ENCODE data around the gene WWTR1.
A peak's percentile ranks its signal among the peaks of the same experiment; 100 is the strongest.

The WWTR1 gene

DNA sequence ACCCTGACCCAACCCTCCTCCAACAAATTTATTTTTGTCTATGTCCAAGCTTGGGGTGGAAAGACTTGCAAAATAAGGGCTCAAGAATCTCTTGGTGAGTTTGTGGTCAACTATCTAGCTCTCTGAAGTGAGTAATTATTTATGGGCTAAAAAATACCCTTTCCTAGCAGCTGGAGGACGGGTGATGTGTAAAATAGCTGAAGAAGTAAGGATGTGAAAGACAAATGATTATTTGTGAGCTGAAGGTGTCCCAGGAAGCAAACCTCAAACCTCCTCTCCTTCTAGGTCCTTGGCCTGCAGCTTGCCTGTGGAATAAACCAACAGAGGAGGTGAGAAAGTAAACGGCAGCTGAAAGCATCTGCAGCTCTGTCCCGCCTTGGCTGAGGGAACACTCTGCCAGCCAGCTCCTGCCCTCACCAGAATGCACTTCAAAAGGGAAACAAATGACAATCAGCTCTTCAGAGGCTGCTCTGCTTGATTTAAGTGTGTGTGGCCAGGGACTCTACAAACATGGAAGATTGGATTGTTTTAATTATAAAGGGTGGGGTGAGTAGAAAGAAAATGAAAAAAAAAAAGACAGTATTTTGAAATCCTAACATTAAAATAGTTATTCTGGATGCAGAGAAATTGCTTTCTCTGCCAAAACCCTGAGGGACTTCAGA is 123.0 kb downstream of the WWTR1 start:
- no peak for FAIRE-seq

DNA sequence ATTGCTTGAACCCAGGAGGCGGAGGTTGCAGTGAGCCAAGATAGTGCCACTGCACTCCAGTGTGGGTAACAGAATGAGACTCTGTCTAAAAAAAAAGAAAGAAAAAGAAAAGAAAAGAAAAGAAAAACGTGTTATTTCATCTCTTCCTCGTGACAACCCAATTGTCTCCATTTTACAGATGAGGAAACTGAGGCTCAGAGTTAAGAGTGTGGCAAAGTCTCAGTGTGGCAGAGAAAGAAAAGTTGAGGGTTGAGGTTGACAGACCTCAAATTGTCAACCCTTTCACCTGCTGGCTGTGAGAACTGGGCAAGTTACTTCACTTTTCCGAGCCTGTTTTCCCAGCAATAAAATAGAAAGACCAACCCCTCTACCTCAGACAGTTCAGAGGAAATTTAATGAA is 123.7 kb downstream of the WWTR1 start:
- FAIRE-seq (no peak), DNase-seq (ENCODE audit: insufficient read length, low spot score) (no peak)
- TF ChIP-seq PAX5 (IDR thresholded peaks at IDR 0.05; ENCODE audit: insufficient read depth, low read length, severe bottlenecking) (no peak), POU2F2 (IDR thresholded peaks at IDR 0.05; ENCODE audit: low read depth, low read length) (no peak), POLR2A (IDR thresholded peaks at IDR 0.05; ENCODE audit: low read depth, low read length) (no peak), SPI1 (IDR thresholded peaks at IDR 0.05; ENCODE audit: low read depth, low read length) (no peak), TAF1 (IDR thresholded peaks at IDR 0.05; ENCODE audit: low read depth, low read length) (no peak), POLR2AphosphoS5 (IDR thresholded peaks at IDR 0.05; ENCODE audit: low read depth, low read length) (no peak)

More for the DNA sequence above, 123.0 kb downstream of the WWTR1 start:
- TF ChIP-seq TAF1 (IDR thresholded peaks at IDR 0.05; ENCODE audit: low read depth, low read length): no peak
- TF ChIP-seq POLR2A (IDR thresholded peaks at IDR 0.05; ENCODE audit: low read depth, low read length): no peak
- TF ChIP-seq PAX5 (IDR thresholded peaks at IDR 0.05; ENCODE audit: insufficient read depth, low read length, severe bottlenecking): no peak
- TF ChIP-seq POLR2AphosphoS5 (IDR thresholded peaks at IDR 0.05; ENCODE audit: low read depth, low read length): no peak
- DNase-seq (ENCODE audit: insufficient read length, low spot score): no peak

DNA sequence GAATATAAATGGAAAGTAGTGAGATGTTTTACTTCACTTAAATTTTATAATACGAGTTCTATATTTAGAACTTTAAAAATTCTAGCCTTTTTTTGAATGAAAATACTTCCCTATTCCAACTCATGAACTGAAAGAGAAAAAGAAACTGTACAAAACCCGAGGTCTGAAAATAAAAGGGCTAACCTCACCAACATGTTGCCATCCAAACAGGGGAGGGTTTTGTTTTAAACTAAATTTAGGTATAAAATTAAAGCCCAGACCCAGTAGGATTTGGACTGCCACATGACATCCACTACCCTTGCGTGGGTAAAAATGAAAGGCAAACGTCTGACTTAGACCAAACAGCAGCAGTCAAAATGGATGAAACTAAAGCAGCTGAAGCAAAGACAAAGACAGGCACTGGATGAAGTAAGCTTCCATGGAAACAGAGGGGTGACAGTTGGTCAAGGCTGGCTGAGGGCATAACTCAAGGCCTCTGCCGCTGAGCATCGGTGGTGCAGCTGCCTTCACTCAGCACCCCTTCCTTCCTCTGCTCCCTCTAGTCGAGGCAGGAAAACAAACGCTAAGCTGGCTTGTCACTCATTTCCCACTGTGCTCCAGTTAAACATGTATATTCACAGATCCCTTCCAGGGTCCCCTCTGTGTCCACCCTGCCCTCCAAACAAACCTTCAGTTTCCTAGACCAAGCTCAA is 125.2 kb downstream of the WWTR1 start:
- peak; percentile 43 for FAIRE-seq
- DNase-seq (ENCODE audit: insufficient read length, low spot score): no peak
- TF ChIP-seq TAF1 (IDR thresholded peaks at IDR 0.05; ENCODE audit: low read depth, low read length) (no peak), PAX5 (IDR thresholded peaks at IDR 0.05; ENCODE audit: insufficient read depth, low read length, severe bottlenecking) (no peak), SPI1 (IDR thresholded peaks at IDR 0.05; ENCODE audit: low read depth, low read length) (no peak), POLR2A (IDR thresholded peaks at IDR 0.05; ENCODE audit: low read depth, low read length) (no peak), POLR2AphosphoS5 (IDR thresholded peaks at IDR 0.05; ENCODE audit: low read depth, low read length) (no peak), POU2F2 (IDR thresholded peaks at IDR 0.05; ENCODE audit: low read depth, low read length) (no peak)

DNA sequence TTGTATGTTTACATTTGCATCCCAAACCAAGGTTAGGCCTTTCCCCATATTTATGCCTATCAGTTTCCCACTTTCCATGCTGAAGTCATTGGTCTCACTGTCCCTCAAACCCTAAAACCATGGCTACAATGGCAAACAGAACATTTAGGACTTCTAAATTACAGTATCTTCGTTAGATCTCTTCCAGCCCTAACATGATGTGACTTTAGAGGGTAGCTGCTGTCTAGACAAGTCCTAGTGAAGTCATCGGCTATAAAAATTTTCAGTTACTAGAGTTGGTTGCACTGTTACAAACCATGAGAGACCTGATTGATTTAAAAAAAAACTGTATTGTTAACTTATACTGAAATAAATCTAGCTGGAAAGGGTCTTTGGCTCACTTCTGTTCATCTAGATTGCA is 128.7 kb downstream of the WWTR1 start:
- TF ChIP-seq POLR2A (IDR thresholded peaks at IDR 0.05; ENCODE audit: low read depth, low read length) (no peak), SPI1 (IDR thresholded peaks at IDR 0.05; ENCODE audit: low read depth, low read length) (no peak), POLR2AphosphoS5 (IDR thresholded peaks at IDR 0.05; ENCODE audit: low read depth, low read length) (no peak), TAF1 (IDR thresholded peaks at IDR 0.05; ENCODE audit: low read depth, low read length) (no peak), POU2F2 (IDR thresholded peaks at IDR 0.05; ENCODE audit: low read depth, low read length) (no peak), PAX5 (IDR thresholded peaks at IDR 0.05; ENCODE audit: insufficient read depth, low read length, severe bottlenecking) (no peak)
- no peak for DNase-seq (ENCODE audit: insufficient read length, low spot score)
- no peak for FAIRE-seq

DNA sequence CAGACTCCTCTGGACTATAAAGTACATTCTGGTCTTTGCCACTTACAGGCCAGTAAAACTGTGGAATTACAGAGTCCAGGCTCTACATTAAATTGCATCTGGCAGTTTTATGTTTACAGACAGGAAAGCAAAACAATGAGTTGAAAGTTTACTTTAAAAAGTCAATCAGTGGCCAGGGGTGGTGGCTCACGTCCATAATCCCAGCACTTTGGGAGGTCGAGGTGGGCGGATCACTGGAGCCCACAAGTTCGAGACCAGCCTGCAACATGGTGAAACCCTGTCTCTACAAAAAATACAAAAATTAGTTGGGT is 129.5 kb downstream of the WWTR1 start:
- no peak for TF ChIP-seq POLR2AphosphoS5 (IDR thresholded peaks at IDR 0.05; ENCODE audit: low read depth, low read length)
- no peak for TF ChIP-seq SPI1 (IDR thresholded peaks at IDR 0.05; ENCODE audit: low read depth, low read length)
- TF ChIP-seq PAX5 (IDR thresholded peaks at IDR 0.05; ENCODE audit: insufficient read depth, low read length, severe bottlenecking): no peak
- no peak for TF ChIP-seq POU2F2 (IDR thresholded peaks at IDR 0.05; ENCODE audit: low read depth, low read length)
- no peak for TF ChIP-seq POLR2A (IDR thresholded peaks at IDR 0.05; ENCODE audit: low read depth, low read length)
- no peak for TF ChIP-seq TAF1 (IDR thresholded peaks at IDR 0.05; ENCODE audit: low read depth, low read length)
- FAIRE-seq: no peak
- DNase-seq (ENCODE audit: insufficient read length, low spot score): no peak

DNA sequence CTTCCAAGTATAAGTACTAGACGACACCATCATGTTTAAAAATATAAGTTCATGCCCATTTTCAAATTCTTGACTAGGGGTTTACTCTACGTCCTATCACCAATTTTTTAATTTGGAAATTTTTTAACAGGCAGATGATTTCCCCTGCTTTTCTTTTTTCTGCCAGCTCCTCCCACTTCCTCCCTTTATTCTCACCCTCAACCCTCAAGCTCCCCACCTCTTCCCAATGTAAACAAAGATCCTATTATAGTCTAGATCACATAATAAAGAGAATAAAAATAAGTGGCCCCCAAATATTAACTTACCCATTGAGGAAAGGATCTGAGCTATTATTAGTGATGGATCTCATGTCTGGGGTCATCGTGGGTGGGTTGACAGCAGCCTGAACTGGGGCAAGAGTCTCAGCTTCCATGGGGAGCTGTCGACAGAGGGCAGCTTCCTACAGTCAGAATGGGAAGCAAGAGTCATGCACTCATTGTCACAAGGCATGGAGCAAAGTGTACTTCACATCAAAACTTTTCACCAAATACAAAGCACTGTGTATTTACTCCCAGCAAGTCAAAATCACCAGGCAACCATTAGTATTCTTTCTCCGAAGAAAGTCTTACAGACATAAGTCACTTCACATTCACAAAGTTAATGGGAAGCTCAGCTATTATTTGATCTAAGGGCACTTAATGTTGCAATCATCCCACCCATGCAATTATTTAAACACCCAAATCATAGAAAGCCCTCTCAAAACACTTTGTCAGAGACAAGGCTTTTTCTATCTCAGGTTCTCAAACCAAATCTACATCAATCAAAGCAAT is 130.1 kb downstream of the WWTR1 start:
- DNase-seq (ENCODE audit: insufficient read length, low spot score): no peak
- TF ChIP-seq TAF1 (IDR thresholded peaks at IDR 0.05; ENCODE audit: low read depth, low read length) (no peak), POLR2A (IDR thresholded peaks at IDR 0.05; ENCODE audit: low read depth, low read length) (no peak), POLR2AphosphoS5 (IDR thresholded peaks at IDR 0.05; ENCODE audit: low read depth, low read length) (no peak), PAX5 (IDR thresholded peaks at IDR 0.05; ENCODE audit: insufficient read depth, low read length, severe bottlenecking) (no peak), SPI1 (IDR thresholded peaks at IDR 0.05; ENCODE audit: low read depth, low read length) (no peak)

DNA sequence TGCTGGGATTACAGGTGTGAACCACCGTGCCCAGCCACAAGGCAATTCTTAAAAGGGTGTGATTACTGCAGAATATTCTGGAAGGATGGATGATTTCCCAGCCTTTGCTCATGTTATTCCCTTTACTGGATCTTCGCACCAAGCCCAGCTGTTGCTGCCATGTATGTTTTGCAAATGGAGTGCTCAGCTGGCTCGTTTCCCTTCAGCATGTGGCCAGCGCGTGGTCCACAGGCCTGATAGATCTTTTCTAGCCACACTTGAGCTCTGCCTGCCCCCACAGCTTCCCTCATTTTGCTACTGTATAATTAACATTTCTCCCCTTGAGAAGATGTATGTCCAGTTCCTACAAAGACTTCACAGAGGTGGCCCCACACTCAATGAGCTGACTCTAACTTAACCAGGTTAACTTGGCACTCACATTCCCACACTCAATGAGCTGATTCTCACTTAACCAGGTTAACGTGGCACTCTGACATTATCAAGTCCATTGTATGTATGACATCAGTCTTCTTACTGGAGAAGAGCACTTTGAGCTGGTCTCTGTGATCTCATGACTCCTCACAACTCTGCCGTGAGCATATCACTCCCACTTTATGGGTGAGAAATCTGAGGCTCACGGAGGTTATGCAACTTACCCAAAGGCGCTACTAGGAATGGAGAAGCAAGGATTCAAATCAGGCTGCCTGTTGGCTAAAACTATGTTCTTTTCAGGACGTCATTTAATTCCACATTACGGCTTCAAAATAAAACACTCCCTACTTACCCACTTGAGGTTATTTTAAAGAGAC is 134.1 kb downstream of the WWTR1 start:
- no peak for FAIRE-seq
- TF ChIP-seq PAX5 (IDR thresholded peaks at IDR 0.05; ENCODE audit: insufficient read depth, low read length, severe bottlenecking) (no peak), POLR2AphosphoS5 (IDR thresholded peaks at IDR 0.05; ENCODE audit: low read depth, low read length) (no peak)
- DNase-seq (ENCODE audit: insufficient read length, low spot score): no peak

More for the DNA sequence above, 130.1 kb downstream of the WWTR1 start:
- no peak for FAIRE-seq

DNA sequence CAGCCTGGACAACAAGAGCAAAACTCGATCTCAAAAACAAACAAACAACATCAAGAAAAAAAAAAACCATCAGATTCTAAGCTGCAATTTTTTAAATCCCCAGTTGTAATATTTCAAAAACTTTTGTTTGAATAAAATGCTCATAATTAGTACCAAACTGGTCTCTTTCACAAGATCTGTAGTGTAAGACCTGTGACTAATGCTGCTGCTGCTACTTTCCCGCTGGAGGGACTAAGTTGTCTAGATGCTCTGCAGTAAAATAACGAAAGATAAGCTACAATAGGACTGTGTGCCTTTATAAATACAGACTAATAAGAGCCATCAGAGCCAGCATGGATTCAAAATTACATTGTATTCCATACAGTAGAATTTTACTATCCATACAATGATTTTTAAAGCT is 137.9 kb downstream of the WWTR1 start:
- FAIRE-seq (no peak), DNase-seq (ENCODE audit: insufficient read length, low spot score) (no peak)
- no peak for TF ChIP-seq POU2F2 (IDR thresholded peaks at IDR 0.05; ENCODE audit: low read depth, low read length)
- TF ChIP-seq POLR2AphosphoS5 (IDR thresholded peaks at IDR 0.05; ENCODE audit: low read depth, low read length): no peak
- TF ChIP-seq SPI1 (IDR thresholded peaks at IDR 0.05; ENCODE audit: low read depth, low read length): no peak
- TF ChIP-seq PAX5 (IDR thresholded peaks at IDR 0.05; ENCODE audit: insufficient read depth, low read length, severe bottlenecking): no peak
- no peak for TF ChIP-seq POLR2A (IDR thresholded peaks at IDR 0.05; ENCODE audit: low read depth, low read length)
- no peak for TF ChIP-seq TAF1 (IDR thresholded peaks at IDR 0.05; ENCODE audit: low read depth, low read length)

DNA sequence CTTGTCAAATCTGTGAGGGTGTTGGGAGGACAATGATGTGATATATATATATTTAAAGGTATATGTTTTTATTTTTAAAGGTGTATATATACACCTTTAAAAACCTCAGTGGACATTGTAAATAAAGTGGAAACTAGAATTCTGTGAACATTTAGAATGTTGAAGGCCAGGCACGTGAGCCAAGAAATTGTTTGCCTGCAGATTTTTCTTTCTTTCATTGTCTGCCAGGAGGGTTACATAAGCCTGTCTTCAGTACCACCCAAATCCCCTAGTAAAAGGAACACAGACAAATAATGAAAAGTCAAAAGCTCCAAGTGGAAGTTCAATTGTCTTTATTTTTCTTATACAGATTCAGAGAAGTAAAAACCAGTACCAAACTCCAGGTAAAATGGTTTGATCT is 140.9 kb downstream of the WWTR1 start:
- TF ChIP-seq PAX5 (IDR thresholded peaks at IDR 0.05; ENCODE audit: insufficient read depth, low read length, severe bottlenecking) (no peak), TAF1 (IDR thresholded peaks at IDR 0.05; ENCODE audit: low read depth, low read length) (no peak), POLR2AphosphoS5 (IDR thresholded peaks at IDR 0.05; ENCODE audit: low read depth, low read length) (no peak), SPI1 (IDR thresholded peaks at IDR 0.05; ENCODE audit: low read depth, low read length) (no peak)
- no peak for FAIRE-seq

More for the DNA sequence above, 140.9 kb downstream of the WWTR1 start:
- no peak for DNase-seq (ENCODE audit: insufficient read length, low spot score)

Measured in GM12891 (cell line).